NCI-H226 (cell line): ENCODE measurements around the gene ZNF287.

Experiments
- DNase-seq: peaks from one replicate; pipeline ENCODE4 v3.0.0-alpha.2; 2015

ZNF287 gene

DNA sequence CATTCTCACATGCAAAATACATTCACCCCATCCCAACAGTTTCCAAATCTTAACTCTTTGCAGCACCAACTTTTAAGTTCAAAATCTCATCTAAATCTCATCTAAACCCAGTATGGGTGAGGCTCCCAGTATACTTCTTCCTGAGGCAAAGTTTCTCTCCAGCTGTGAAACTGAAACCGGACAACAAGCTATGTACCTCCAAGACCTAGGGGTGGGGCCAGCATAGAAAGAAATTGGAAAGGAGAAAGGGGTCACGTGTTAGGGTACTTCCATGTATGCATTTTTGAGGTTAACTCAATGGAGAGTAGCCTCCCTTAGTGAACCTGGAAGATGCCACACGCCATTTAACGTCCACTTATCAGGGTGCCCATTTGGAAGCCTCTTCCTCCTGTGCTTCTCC is 53.1 kb downstream of the ZNF287 start:
- DNase-seq = no peak

DNA sequence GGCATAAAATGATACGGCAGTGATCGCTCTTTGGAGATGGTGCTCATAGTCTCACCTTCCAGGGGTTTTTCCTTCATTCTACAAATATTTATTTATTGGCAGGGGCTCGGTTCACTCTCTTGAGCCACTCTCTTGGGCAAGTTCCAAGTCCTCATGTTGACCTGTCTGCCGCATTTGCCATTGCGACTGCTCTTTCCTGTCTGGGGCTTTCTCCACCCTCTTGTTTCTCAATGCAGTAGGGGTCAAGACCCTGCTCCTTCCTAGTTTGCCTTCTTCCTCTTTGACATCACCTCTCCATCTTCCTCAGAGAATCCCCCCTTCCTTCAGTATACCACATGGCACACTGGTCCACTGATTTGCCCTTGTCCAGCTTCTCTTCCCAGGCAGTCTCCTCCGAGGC is 55.1 kb downstream of the ZNF287 start:
- DNase-seq = no peak

DNA sequence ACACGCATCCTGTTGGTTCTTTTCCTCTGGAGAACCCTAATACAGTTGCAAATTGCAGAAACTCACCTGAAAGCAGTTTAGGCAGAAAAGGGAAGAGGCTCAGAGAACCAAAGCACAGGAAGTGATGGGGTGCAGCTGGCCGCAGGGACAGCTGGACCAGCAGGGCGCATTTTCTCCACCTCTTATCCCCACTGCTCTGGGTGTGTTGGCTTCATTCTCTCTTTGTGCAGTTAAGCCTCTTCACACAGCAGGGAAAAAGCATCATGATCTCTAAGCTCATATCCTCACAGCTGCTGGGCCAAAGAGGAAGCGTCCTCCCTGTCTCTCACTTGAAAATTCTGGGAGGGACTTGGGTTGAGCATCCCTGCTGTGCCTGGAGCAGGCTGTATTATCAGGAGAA is 57.0 kb downstream of the ZNF287 start:
- no peak for DNase-seq

DNA sequence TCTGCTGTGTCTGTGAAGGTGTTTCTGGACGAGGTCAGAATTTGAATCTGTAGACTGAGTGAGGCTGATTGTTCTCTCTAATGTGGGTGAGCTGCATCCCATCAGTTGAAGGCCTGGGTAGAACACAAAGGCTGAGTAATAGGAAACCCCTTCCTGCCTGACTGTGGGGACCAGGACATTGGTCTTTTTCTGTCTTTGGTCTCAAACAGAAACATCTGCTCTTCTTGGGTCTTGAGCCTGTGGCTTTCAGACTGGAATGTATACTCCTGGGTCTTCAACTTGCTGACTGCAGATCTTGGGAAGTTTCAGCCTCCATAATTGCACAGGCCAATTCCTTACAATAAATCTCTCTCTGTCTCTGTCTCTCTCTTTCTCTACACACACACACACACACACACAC is 57.4 kb downstream of the ZNF287 start:
- no peak for DNase-seq

DNA sequence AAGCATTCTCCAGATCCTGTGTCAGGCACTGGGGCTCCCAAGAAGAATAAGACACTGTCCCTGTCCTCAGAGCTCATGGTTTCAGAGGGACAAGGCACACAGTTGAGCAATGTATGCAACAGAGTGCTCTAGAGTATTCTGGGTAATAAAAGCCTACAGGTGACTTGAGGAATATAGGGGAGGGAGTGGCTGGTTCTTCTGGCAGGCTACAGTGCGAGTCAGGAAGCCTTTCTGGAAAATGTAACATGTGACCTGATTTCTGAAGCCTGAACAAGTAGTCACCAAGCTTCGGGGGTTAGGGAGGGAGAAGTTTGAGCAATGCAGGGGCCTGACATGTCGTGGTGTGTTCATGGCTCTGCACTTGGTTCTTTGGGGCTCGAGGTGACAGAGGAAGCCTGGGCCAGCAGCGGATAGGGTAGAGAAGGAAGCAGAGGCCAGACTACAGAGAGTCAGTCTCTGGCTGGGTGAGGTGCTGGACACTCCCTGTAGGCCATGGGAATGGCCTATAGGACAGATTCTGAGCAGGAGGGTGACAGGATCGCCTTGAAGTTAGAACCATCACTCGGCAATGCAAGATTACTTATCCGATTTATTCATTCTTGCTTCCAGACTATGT is 61.0 kb downstream of the ZNF287 start:
- peak; percentile 23 for DNase-seq

DNA sequence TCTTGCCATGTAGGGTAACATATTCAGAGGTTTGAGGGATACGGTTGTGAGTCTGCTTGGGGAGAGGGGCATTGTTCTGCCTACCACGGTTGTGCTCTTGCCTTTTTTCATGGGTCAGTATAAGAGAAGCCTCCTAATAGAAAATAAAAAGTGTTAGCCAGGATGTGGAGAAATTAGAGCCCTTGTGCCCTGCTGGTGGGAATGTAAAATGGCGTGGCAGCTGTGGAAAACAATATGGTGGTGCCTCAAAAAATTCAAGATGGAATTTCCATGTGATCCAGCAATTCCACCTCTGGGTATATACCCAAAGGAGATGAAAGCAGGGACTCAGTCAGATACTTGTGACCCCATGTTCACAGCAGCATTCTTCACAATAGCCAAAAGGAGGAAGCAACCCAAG is 62.8 kb downstream of the ZNF287 start:
- DNase-seq = no peak

DNA sequence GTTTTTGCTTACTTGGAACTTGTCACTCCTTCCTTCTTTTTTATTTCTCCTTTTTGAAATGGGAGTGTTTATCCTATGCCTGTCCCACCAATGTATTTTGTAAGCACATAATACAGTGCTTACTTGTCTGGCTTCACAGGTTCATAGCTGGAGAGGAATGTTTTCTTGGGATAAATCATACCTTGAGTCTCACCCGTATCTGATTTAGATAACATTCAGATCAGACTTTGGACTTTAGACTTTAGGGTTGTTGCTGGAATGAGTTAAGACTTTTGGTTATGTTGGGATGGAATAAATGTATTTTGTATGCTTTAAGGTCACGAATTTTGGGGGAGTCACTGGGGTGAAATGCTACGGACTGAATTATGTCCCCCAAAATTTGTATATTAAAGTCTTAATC is 64.0 kb downstream of the ZNF287 start:
- no peak for DNase-seq
